Sigmoid colon (tissue), 7 donors: ENCODE measurements around the gene ANKRD33. TPM values are rescaled to one million over a fixed set of nuclear protein-coding genes. Genes with fewer than 3 reads are reported as not detected.

Source experiments
- DNase-seq: peaks from one replicate; pipeline ENCODE4 v3.0.0-alpha.2; 2019
- H3K27ac ChIP-seq, 4 donors: fragments of 200-600 bp; sonication (generic); one replicate each; pipeline ENCODE4 v1.5.1; 2016 to 2019; ENCODE audit warnings: mild to moderate bottlenecking in 1 of 4
- H3K27me3 ChIP-seq, 3 donors: fragments of 200-600 bp; sonication (generic); one replicate each; pipeline ENCODE4 v1.5.1; 2019; ENCODE audit warnings: mild to moderate bottlenecking in 1 of 3
- H3K36me3 ChIP-seq, 4 donors: fragments of 200-600 bp; sonication (generic); one replicate each; pipeline ENCODE4 v1.5.1; 2016 to 2019
- H3K4me1 ChIP-seq, 4 donors: fragments of 200-600 bp; sonication (generic); one replicate each; pipeline ENCODE4 v1.5.1; 2017 to 2019
- H3K4me3 ChIP-seq, 4 donors: fragments of 200-600 bp; sonication (generic); one replicate each; pipeline ENCODE4 v1.5.1; 2017 to 2019; ENCODE audit warnings: mild to moderate bottlenecking in 2 of 4, moderate library complexity in 1 of 4
- H3K9me3 ChIP-seq, 4 donors: fragments of 200-600 bp in 3 of 4; sonication (generic) in 3 of 4; one replicate each; pipeline versions ENCODE4 v1.5.1 to v1.6.1; 2013 to 2019
- EP300 ChIP-seq, 4 donors: sonication (generic); formaldehyde crosslinking; IDR thresholded peaks; one replicate each; pipeline ENCODE4 v1.6.1; 2017; ENCODE audit warnings: antibody characterized with exemption in 4 of 4
- POLR2A ChIP-seq, 2 donors: fragments of 450-650 bp; IDR thresholded peaks; one replicate each; pipeline ENCODE4 v1.6.1; 2016; ENCODE audit warnings: antibody characterized with exemption in 2 of 2, mild to moderate bottlenecking in 2 of 2, moderate library complexity in 2 of 2
- POLR2AphosphoS5 ChIP-seq, 4 donors: sonication (generic); formaldehyde crosslinking; IDR thresholded peaks; one replicate each; pipeline ENCODE4 v1.6.1; 2017; ENCODE audit warnings: antibody characterized with exemption in 4 of 4
- WGBS, 2 donors: extraction: QIAGEN DNeasy Blood & Tissue Kit; methylation state at CpG; one replicate each; pipeline ENCODE4 v1.1.7; 2013; 5-methylcytosine and 5-hydroxymethylcytosine counted together
- intact Hi-C: fragments of 100-400 bp; cut with DNase I; formaldehyde crosslinking; loops from one replicate; pipeline ENCODE4 v1.15.1; 2023
- polyA plus RNA-seq, 3 donors: library from polyadenylated mRNA; stranded (reverse); fragments of 200-250 nt; gene quantifications; one replicate each; pipeline ENCODE4 v1.2.3, GENCODE V29; 2013
- total RNA-seq, 4 donors: library from RNA; depleted of rRNA; stranded (reverse); fragments of >200 nt; gene quantifications; one replicate each; pipeline ENCODE4 v1.1.0, GENCODE V29; 2016
- TF ChIP-seq, protein P1 (sequence below), 4 experiments: fragments of 450-650 bp in 3 of 4; fragments of 200-600 bp in 1 of 4; IDR thresholded peaks; one replicate each; pipeline ENCODE4 v1.5.1; 2016 to 2019; ENCODE audit warnings: antibody characterized with exemption in 4 of 4, mild to moderate bottlenecking in 3 of 4, moderate library complexity in 2 of 4
- donor health status: healthy with polysubstance abuse.
- donor health status: Bipolar disorder and iron deficiency.
- donor health status: healthy.

The ANKRD33 gene
- total and polyA plus RNA-seq, 7 donors, result 0.16 TPM; not detected in 6

DNA sequence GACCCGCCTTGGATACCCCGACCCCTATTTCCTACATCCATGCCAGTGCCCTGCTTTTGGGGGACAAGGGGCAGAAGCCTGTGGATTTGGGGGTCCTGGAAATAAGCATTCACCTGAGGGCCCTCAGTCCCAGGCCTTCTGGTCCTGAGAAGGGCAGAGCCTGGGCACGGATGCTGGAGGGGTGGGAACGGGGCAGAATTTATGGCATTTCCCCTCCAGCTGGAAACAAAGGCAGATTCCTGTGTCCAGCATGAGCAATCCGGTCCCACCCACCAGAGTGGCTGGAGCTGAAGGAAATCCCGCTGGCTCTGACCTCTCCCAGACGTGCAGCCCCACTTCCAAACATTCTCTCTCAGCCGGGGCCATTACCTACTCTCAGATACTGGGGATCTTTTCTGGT lies 9.3 kb downstream of the ANKRD33 start:
- TF ChIP-seq POLR2A (IDR thresholded peaks at IDR 0.05) (no peak), POLR2AphosphoS5 (IDR thresholded peaks at IDR 0.05) (no peak), EP300 (IDR thresholded peaks at IDR 0.05) (no peak)
- TF ChIP-seq, protein P1, sequence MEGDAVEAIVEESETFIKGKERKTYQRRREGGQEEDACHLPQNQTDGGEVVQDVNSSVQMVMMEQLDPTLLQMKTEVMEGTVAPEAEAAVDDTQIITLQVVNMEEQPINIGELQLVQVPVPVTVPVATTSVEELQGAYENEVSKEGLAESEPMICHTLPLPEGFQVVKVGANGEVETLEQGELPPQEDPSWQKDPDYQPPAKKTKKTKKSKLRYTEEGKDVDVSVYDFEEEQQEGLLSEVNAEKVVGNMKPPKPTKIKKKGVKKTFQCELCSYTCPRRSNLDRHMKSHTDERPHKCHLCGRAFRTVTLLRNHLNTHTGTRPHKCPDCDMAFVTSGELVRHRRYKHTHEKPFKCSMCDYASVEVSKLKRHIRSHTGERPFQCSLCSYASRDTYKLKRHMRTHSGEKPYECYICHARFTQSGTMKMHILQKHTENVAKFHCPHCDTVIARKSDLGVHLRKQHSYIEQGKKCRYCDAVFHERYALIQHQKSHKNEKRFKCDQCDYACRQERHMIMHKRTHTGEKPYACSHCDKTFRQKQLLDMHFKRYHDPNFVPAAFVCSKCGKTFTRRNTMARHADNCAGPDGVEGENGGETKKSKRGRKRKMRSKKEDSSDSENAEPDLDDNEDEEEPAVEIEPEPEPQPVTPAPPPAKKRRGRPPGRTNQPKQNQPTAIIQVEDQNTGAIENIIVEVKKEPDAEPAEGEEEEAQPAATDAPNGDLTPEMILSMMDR (IDR thresholded peaks at IDR 0.05), result no peak
- no peaks in the 10 kb centered on the region for H3K27me3 ChIP-seq
- no peaks in the 10 kb centered on the region for H3K36me3 ChIP-seq
- H3K9me3 ChIP-seq, result no peaks in the 10 kb centered on the region
- 79 to 87% methylated on average over 8 of the region's 8 CpGs for WGBS, 2 donors
- H3K4me1 ChIP-seq, result peaks cover 0 to 6% (median 0%) of the 10 kb centered on the region in 4 donors
- peak; percentile 68 for DNase-seq
- H3K4me3 ChIP-seq, result no peak overlapping the region
- peak overlapping the region in 3 of 4 donors; percentile 11 to 66 (median 15) for H3K27ac ChIP-seq
- intact Hi-C loops, result no loop called here

DNA sequence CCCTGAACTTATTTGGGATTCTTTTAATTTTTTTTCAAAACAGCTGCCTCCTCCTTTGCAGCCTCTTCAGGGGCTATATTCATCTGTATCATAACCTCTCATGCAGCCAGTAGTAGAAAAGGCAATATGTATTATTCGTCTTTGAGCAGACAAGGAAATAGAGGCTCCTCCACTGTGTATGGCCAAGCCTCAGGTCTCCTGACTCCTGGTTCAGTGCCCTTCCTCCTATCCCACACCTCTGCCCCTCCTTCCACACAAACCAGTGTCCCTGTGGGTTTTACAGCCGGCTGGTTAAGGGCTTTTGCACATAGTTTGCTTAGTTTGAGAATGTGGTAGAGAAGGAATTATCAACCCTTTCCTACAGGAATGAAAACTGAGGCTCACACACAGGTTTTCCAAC lies 10.6 kb downstream of the ANKRD33 start:
- intact Hi-C loops, result no loop called here
- TF ChIP-seq, protein P1 (IDR thresholded peaks at IDR 0.05), result no peak
- no peak for TF ChIP-seq POLR2A (IDR thresholded peaks at IDR 0.05)
- TF ChIP-seq POLR2AphosphoS5 (IDR thresholded peaks at IDR 0.05), result no peak
- no peak for TF ChIP-seq EP300 (IDR thresholded peaks at IDR 0.05)
- H3K27ac ChIP-seq, result no peak overlapping the region
- H3K27me3 ChIP-seq, result no peaks in the 10 kb centered on the region
- peaks cover 0 to 6% (median 0%) of the 10 kb centered on the region in 4 donors for H3K4me1 ChIP-seq
- no peak overlapping the region for H3K4me3 ChIP-seq
- no peak for DNase-seq
- no peaks in the 10 kb centered on the region for H3K36me3 ChIP-seq
- WGBS, 2 donors, result 15 to 62% methylated on average over 2 of the region's 2 CpGs
- H3K9me3 ChIP-seq, result no peaks in the 10 kb centered on the region

DNA sequence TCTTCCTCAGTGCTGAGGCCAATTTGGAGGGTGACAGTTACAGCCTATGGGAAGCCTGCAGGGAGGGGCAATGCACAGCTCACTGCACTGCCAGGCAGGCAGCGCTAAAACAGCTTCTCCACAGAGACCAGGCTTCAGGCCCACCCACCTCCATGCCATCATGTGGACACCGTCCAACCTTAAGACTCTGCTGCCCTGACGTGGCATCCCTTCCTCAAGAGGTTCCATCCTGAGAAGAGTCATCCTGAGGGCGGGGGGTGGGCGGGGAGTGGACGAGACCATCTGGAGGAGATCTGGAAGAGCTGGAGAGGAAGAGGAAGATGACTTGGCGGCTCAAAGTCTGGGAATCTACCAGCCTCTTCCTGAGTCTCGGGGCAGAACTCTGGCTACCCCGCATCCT lies 11.0 kb downstream of the ANKRD33 start:
- Histone ChIP-seq H3K27me3 (no peaks in the 10 kb centered on the region), H3K9me3 (no peaks in the 10 kb centered on the region), H3K27ac (no peak overlapping the region), H3K36me3 (no peaks in the 10 kb centered on the region), H3K4me3 (no peak overlapping the region), H3K4me1 (peaks cover 0 to 6% (median 0%) of the 10 kb centered on the region in 4 donors)
- DNase-seq, result peak; percentile 20
- TF ChIP-seq, protein P1 (IDR thresholded peaks at IDR 0.05), result no peak
- no peak for TF ChIP-seq EP300 (IDR thresholded peaks at IDR 0.05)
- no peak for TF ChIP-seq POLR2A (IDR thresholded peaks at IDR 0.05)
- no peak for TF ChIP-seq POLR2AphosphoS5 (IDR thresholded peaks at IDR 0.05)
- WGBS, 2 donors, result 73% methylated on average over 9 of the region's 9 CpGs
- intact Hi-C loops, result no loop called here

DNA sequence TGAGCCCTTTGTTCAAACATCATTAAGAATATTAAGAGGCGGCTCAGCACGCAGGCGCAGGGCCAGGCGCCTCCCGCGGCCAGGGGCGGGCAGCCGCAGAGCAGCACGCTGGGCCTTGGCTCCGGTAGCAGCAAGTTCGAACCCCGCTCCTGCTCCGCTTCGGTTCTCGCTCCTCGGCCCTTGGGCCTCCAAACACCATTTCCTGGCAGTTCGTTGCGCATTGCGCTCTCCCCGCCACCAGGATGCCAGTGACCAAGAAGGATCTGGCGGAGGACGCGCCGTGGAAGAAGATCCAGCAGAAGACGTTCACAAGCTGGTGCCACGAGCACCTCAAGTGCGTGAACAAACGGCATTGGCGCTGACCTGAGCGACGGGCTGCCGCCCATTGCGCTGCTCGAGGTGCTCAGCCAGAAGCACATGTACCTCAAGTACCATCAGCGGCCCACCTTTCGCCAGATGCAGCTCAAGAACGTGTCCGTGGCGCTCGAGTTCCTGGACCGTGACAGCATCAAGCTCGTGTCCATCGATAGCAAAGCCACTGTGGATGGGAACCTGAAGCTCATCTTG lies 12.5 kb downstream of the ANKRD33 start:
- peak; percentile 56 for DNase-seq
- Histone ChIP-seq H3K4me3 (no peak overlapping the region), H3K9me3 (no peaks in the 10 kb centered on the region), H3K27me3 (no peaks in the 10 kb centered on the region), H3K4me1 (no peaks in the 10 kb centered on the region), H3K27ac (no peak overlapping the region), H3K36me3 (no peaks in the 10 kb centered on the region)
- no peak for TF ChIP-seq POLR2AphosphoS5 (IDR thresholded peaks at IDR 0.05)
- TF ChIP-seq EP300 (IDR thresholded peaks at IDR 0.05), result no peak
- TF ChIP-seq, protein P1 (IDR thresholded peaks at IDR 0.05), result no peak
- TF ChIP-seq POLR2A (IDR thresholded peaks at IDR 0.05), result no peak
- intact Hi-C loops, result no loop called here
- WGBS, 2 donors, result 96 to 97% methylated on average over 43 of the region's 43 CpGs
